Adipocyte (in vitro differentiated cells): ENCODE data around the gene EPB41L2.

Source experiments
- DNase-seq: peaks from one replicate; pipeline ENCODE4 v3.0.0-alpha.2; 2015; ENCODE audit warnings: low read depth
- H3K27me3 ChIP-seq: replicated peaks from 2 replicates; pipeline ENCODE4 v1.7.0; 2013; ENCODE audit warnings: mild to moderate bottlenecking, low read length, moderate library complexity; ENCODE audit not compliant: control insufficient read depth, insufficient read depth
- H3K36me3 ChIP-seq: 2 replicates; pipeline ENCODE4 v1.7.0; 2013; ENCODE audit warnings: low read length, mild to moderate bottlenecking, moderate library complexity; ENCODE audit not compliant: control insufficient read depth, insufficient read depth, severe bottlenecking
- H3K4me1 ChIP-seq: 2 replicates; pipeline ENCODE4 v1.7.0; 2013; ENCODE audit warnings: mild to moderate bottlenecking, low read length, moderate library complexity; ENCODE audit not compliant: control insufficient read depth, insufficient read depth
- H3K4me3 ChIP-seq: 2 replicates; pipeline ENCODE4 v1.7.0; 2013; ENCODE audit warnings: mild to moderate bottlenecking, low read length, moderate library complexity
- H3K9ac ChIP-seq: 2 replicates; pipeline ENCODE4 v1.7.0; 2013; ENCODE audit warnings: mild to moderate bottlenecking, low read length, moderate library complexity
- H3K9me3 ChIP-seq: 2 replicates; pipeline ENCODE4 v1.7.0; 2013; ENCODE audit warnings: mild to moderate bottlenecking, low read length, moderate library complexity; ENCODE audit not compliant: control insufficient read depth

The EPB41L2 gene

GRCh38 chr6:131048459-131048858 is 14.6 kb downstream of the EPB41L2 start:
- Histone ChIP-seq H3K36me3 (no peaks in the 10 kb centered on the region), H3K27me3 (no peaks in the 10 kb centered on the region), H3K4me1 (peaks cover 12% of the 10 kb centered on the region), H3K9me3 (peaks cover 4% of the 10 kb centered on the region), H3K9ac (no peak overlapping the region), H3K4me3 (no peak overlapping the region)
- no peak for DNase-seq

GRCh38 chr6:131045139-131045538 is 17.9 kb downstream of the EPB41L2 start:
- no peaks in the 10 kb centered on the region for H3K36me3 ChIP-seq
- no peak for DNase-seq
- H3K4me3 ChIP-seq: no peak overlapping the region
- H3K27me3 ChIP-seq: no peaks in the 10 kb centered on the region
- peaks cover 31% of the 10 kb centered on the region for H3K4me1 ChIP-seq
- no peak overlapping the region for H3K9ac ChIP-seq
- H3K9me3 ChIP-seq: no peaks in the 10 kb centered on the region

- Histone ChIP-seq H3K4me3 (no peak overlapping the region), H3K4me1 (peaks cover 26% of the 10 kb centered on the region), H3K27me3 (no peaks in the 10 kb centered on the region), H3K9me3 (no peaks in the 10 kb centered on the region), H3K36me3 (no peaks in the 10 kb centered on the region), H3K9ac (no peak overlapping the region)
- no peak for DNase-seq
Observed at GRCh38 chr6:131043902-131044447, 19.1 kb downstream of the EPB41L2 start.

- Histone ChIP-seq H3K27me3 (no peaks in the 10 kb centered on the region), H3K4me1 (peaks cover 33% of the 10 kb centered on the region), H3K36me3 (no peaks in the 10 kb centered on the region), H3K9me3 (no peaks in the 10 kb centered on the region), H3K9ac (no peak overlapping the region), H3K4me3 (no peak overlapping the region)
- DNase-seq: peak; percentile 69
Observed at GRCh38 chr6:131042664-131043063, 20.4 kb downstream of the EPB41L2 start.

GRCh38 chr6:131041814-131042213 is 21.2 kb downstream of the EPB41L2 start:
- H3K9me3 ChIP-seq: no peaks in the 10 kb centered on the region
- DNase-seq: peak; percentile 42

GRCh38 chr6:131040866-131041265 is 22.2 kb downstream of the EPB41L2 start:
- H3K4me1 ChIP-seq: peaks cover 46% of the 10 kb centered on the region
- no peak overlapping the region for H3K9ac ChIP-seq
- H3K36me3 ChIP-seq: no peaks in the 10 kb centered on the region
- no peak for DNase-seq
- no peaks in the 10 kb centered on the region for H3K9me3 ChIP-seq
- no peak overlapping the region for H3K4me3 ChIP-seq
- no peaks in the 10 kb centered on the region for H3K27me3 ChIP-seq

More at GRCh38 chr6:131041814-131042213, 21.2 kb downstream of the EPB41L2 start:
- no peaks in the 10 kb centered on the region for H3K36me3 ChIP-seq
- H3K9ac ChIP-seq: no peak overlapping the region
- peaks cover 38% of the 10 kb centered on the region for H3K4me1 ChIP-seq
- H3K4me3 ChIP-seq: no peak overlapping the region
- H3K27me3 ChIP-seq: no peaks in the 10 kb centered on the region

GRCh38 chr6:131039345-131039680 is 23.7 kb downstream of the EPB41L2 start:
- no peaks in the 10 kb centered on the region for H3K27me3 ChIP-seq
- no peak overlapping the region for H3K4me3 ChIP-seq
- no peak for DNase-seq
- H3K4me1 ChIP-seq: peaks cover 46% of the 10 kb centered on the region
- no peak overlapping the region for H3K9ac ChIP-seq
- H3K9me3 ChIP-seq: no peaks in the 10 kb centered on the region
- H3K36me3 ChIP-seq: no peaks in the 10 kb centered on the region

- H3K27me3 ChIP-seq: no peaks in the 10 kb centered on the region
- H3K9me3 ChIP-seq: no peaks in the 10 kb centered on the region
- H3K36me3 ChIP-seq: no peaks in the 10 kb centered on the region
- H3K4me1 ChIP-seq: peaks cover 46% of the 10 kb centered on the region
- H3K9ac ChIP-seq: peak overlapping the region; percentile 6
- DNase-seq: peak; percentile 74
- H3K4me3 ChIP-seq: peak overlapping the region; percentile 13
Observed at GRCh38 chr6:131038597-131039344, 24.3 kb downstream of the EPB41L2 start.

GRCh38 chr6:131037194-131037897 is 25.7 kb downstream of the EPB41L2 start:
- Histone ChIP-seq H3K4me3 (peak overlapping the region; percentile 21), H3K9ac (no peak overlapping the region), H3K4me1 (peaks cover 40% of the 10 kb centered on the region), H3K27me3 (no peaks in the 10 kb centered on the region), H3K36me3 (no peaks in the 10 kb centered on the region), H3K9me3 (no peaks in the 10 kb centered on the region)
- no peak for DNase-seq

GRCh38 chr6:131036601-131037000 is 26.4 kb downstream of the EPB41L2 start:
- Histone ChIP-seq H3K9me3 (no peaks in the 10 kb centered on the region), H3K4me3 (peak overlapping the region; percentile 21), H3K4me1 (peaks cover 32% of the 10 kb centered on the region), H3K27me3 (no peaks in the 10 kb centered on the region), H3K36me3 (no peaks in the 10 kb centered on the region), H3K9ac (no peak overlapping the region)
- no peak for DNase-seq

- H3K4me3 ChIP-seq: no peak overlapping the region
- no peak for DNase-seq
- H3K9me3 ChIP-seq: no peaks in the 10 kb centered on the region
- H3K9ac ChIP-seq: no peak overlapping the region
- H3K27me3 ChIP-seq: no peaks in the 10 kb centered on the region
- no peaks in the 10 kb centered on the region for H3K36me3 ChIP-seq
- peaks cover 28% of the 10 kb centered on the region for H3K4me1 ChIP-seq
Observed at GRCh38 chr6:131036143-131036542, 26.9 kb downstream of the EPB41L2 start.
